Measurements from ENCODE around the gene URI1. TPM values are rescaled to one million over a fixed set of nuclear protein-coding genes. Genes with fewer than 3 reads are reported as not detected.

URI1 gene
- total RNA-seq, 4 donors from 2014 or later: 52.2 to 63.2 (median 58.6) TPM

DNA sequence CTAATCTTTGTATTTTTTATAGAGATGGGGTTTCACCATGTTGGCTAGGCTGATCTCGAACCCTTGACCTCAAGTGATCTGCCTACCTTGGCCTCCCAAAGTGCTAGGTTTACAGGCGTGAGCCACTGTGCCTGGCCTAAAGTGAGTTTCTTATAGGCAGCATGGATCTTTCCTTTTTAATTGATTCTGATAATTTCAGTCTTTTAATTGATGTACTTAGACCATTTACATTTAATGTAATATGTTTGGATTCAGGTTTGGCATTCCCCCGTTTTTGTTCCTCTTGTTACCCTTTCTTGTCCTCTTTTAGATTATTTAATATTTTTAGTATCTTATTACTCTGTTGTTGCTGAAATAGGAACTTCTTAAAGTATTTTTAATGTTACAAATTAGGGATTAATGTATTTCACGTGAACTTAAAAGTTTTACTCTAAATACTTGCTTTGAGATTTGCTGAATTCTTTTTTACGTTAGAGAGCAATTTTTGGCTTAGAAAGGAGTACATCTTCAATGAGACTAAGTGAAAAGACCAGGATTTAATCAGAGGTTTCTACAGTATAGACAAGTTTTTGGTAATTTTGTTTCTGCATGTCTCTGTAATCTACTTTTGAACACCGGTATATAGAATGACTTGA lies 50.3 kb downstream of the URI1 start:
- no peak for DNase-seq (ENCODE audit: low spot score)
- TF ChIP-seq, protein P1, sequence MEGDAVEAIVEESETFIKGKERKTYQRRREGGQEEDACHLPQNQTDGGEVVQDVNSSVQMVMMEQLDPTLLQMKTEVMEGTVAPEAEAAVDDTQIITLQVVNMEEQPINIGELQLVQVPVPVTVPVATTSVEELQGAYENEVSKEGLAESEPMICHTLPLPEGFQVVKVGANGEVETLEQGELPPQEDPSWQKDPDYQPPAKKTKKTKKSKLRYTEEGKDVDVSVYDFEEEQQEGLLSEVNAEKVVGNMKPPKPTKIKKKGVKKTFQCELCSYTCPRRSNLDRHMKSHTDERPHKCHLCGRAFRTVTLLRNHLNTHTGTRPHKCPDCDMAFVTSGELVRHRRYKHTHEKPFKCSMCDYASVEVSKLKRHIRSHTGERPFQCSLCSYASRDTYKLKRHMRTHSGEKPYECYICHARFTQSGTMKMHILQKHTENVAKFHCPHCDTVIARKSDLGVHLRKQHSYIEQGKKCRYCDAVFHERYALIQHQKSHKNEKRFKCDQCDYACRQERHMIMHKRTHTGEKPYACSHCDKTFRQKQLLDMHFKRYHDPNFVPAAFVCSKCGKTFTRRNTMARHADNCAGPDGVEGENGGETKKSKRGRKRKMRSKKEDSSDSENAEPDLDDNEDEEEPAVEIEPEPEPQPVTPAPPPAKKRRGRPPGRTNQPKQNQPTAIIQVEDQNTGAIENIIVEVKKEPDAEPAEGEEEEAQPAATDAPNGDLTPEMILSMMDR (IDR thresholded peaks at IDR 0.05): no peak
- no peak for ATAC-seq (ENCODE audit: low FRiP score)

DNA sequence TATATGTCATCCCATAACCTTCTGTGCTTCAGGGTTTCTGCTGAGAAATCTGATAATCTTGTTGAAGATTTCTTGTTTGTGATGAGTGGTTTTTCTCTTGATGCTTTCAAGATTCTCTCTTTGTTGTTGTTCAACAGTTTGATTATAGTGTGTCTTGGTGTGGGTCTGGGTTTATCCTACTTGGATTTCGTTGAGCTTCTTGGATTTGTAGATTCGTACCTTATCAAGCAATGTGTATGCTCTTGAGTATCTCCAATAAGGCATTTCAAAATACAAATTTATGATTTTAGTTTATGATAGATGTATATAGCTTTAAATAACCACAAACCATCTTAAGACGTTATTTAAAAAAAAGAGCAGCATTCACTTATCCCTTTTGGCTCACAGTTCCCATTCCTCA lies 57.5 kb downstream of the URI1 start:
- TF ChIP-seq, protein P1 (IDR thresholded peaks at IDR 0.05): no peak
- DNase-seq (ENCODE audit: low spot score) (no peak), ATAC-seq (ENCODE audit: low FRiP score) (no peak)

DNA sequence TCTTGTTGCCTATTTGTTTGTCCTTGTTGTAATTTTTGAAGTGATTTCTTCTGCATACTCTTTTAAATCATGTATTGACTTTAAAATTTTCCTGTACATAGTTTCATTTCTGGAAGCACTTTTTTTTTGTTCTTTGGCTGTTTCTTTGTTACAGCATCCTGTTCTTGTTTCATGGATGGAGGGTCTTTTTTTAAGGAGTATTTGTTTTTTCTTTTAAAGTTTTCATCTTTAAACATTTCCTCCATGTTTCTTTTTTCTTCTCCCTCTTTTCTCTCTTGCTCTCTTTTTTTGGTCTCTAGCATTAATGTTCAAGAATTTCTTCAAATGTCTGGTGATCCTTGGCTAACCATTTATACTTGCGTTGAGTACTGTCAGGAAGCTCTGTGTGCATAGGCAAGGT lies 58.8 kb downstream of the URI1 start:
- ATAC-seq (ENCODE audit: low FRiP score) (no peak), DNase-seq (ENCODE audit: low spot score) (no peak)
- TF ChIP-seq, protein P1 (IDR thresholded peaks at IDR 0.05): no peak

DNA sequence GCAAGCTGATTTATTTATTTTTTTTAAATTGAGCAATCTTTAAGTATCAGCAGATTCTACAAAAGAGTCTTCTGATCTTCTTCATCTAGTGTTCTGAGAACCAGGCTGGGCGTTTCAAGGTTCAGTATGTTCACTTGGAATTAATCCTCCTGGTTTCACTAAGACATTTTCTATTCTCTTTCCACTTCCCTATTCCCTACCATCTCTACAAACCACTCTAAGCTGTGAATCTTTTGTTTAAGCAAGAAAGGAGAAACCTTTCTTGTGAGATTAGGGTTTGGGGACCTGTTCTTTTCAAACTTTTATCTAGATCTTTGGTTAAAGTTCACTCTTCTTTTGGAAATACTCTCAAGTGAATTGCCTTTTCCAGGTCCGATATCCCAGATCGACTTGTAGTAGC lies 59.3 kb downstream of the URI1 start:
- TF ChIP-seq, protein P1 (IDR thresholded peaks at IDR 0.05): no peak
- DNase-seq (ENCODE audit: low spot score) (no peak), ATAC-seq (ENCODE audit: low FRiP score) (no peak)

DNA sequence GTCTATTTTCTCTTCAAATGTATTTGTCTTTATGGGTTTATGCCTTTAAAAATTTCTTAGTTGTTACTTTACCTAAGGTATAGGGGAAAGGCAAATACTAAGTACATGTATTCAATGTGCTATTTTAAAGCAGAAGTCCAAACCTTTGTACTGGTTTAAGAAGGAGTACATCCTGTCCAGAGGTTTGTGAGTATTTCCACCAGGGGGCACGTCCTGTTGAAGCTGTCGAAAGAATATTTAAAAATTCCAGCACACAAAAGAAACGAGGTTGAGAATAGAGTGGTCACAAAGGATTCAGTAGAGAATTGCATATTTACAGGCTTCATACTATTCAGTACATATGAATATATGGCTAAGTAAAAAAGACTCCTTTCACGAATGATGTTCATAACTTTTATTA lies 59.8 kb downstream of the URI1 start:
- ATAC-seq (ENCODE audit: low FRiP score) (no peak), DNase-seq (ENCODE audit: low spot score) (no peak)
- TF ChIP-seq, protein P1 (IDR thresholded peaks at IDR 0.05): no peak

DNA sequence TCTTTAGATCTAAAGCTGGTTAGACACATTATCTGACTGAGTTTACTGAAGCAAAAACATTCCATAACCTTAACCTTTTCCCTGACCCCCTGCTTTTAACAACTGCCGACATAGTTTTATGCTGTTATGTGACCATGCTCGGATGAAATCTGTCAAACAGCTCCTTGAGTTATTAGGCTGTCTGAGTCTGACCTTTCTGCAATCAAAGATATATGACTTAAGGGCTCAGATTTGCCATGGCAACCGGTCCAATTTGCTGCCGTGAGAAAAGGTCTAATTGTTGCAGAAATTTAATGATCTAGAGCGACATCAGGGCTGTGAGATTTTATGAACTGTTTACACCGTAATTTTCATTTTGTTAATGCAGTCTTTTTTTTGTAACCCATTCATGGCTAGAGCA lies 61.8 kb downstream of the URI1 start:
- TF ChIP-seq, protein P1 (IDR thresholded peaks at IDR 0.05): no peak
- ATAC-seq (ENCODE audit: low FRiP score) (no peak), DNase-seq (ENCODE audit: low spot score) (no peak)

DNA sequence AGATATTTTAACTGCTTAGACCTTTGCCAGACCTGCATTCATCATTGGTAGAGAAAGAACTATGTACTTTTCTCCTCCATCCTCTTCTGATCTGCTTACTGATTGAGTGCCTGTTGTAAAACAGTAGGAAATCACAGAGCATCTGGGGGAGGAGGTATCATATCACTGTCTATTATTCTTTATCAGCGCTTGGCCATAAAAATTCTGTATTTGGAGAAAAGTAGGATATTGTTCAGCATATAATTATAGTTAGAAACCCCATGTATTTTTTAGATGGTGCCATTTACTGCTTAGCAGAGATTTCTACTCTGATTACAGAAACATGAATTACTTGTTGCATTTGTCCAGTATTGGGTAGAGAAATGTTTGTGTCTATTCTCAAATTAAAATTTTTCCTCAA lies 62.4 kb downstream of the URI1 start:
- no peak for DNase-seq (ENCODE audit: low spot score)
- ATAC-seq (ENCODE audit: low FRiP score): no peak

More for the DNA sequence above, 62.4 kb downstream of the URI1 start:
- TF ChIP-seq, protein P1 (IDR thresholded peaks at IDR 0.05): no peak

Measured in omental fat pad (tissue), 4 donors.